ENCODE results near the gene PCSK6. TPM values are rescaled to one million over a fixed set of nuclear protein-coding genes. Genes with fewer than 3 reads are reported as not detected.
A peak's percentile ranks its signal among the peaks of the same experiment; 100 is the strongest.

PCSK6 gene
- total and polyA plus RNA-seq, 5 experiments from 2014 or later = 0.04 to 6.7 (median 1.3) TPM

- Mint-ChIP-seq H3K27me3 (peaks cover 0 to 12% (median 8%) of the 10 kb centered on the region in 5 donors), H3K36me3 (peaks cover 0 to 3% (median 0%) of the 10 kb centered on the region in 3 donors), H3K9me3 (no peaks in the 10 kb centered on the region), H3K27ac (peak overlapping the region; percentile 87 to 98 (median 96)), H3K4me3 (peak overlapping the region; percentile 79 to 95 (median 86)), H3K4me1 (peaks cover 9 to 16% (median 14%) of the 10 kb centered on the region in 4 donors)
- peak; percentile 99 to 100 for ATAC-seq
- POLR2A ChIA-PET = interaction anchor here (0.9 to 2.4 kb wide), 6 partner anchors 11 to 56 kb away, joined by 3 to 26 read pairs (median 4); partner anchors contain the start of gene SNRPA1
- DNase-seq = peak; percentile 32 to 81 (median 62)
Measured at GRCh38 chr15:101320501-101321052, 168.9 kb downstream of the PCSK6 start.

GRCh38 chr15:101318839-101319238 is 170.7 kb downstream of the PCSK6 start:
- no peaks in the 10 kb centered on the region for H3K9me3 Mint-ChIP-seq
- no peak for ATAC-seq
- H3K4me1 Mint-ChIP-seq = peaks cover 9 to 16% (median 14%) of the 10 kb centered on the region in 4 donors
- POLR2A ChIA-PET = interaction anchor here (0.5 to 2.4 kb wide), 3 partner anchors 13 to 24 kb away, joined by 3 to 26 read pairs (median 6); partner anchors contain the start of gene SNRPA1
- H3K36me3 Mint-ChIP-seq = peaks cover 0 to 3% (median 0%) of the 10 kb centered on the region in 3 donors
- peak overlapping the region in 1 of 10 donors; percentile 34 for H3K27ac Mint-ChIP-seq
- H3K27me3 Mint-ChIP-seq = peaks cover 0 to 11% (median 3%) of the 10 kb centered on the region in 5 donors
- H3K4me3 Mint-ChIP-seq = peak overlapping the region in 1 of 10 donors; percentile 25
- no peak for DNase-seq

GRCh38 chr15:101318147-101318819 is 171.2 kb downstream of the PCSK6 start:
- Mint-ChIP-seq H3K27ac (no peak overlapping the region), H3K9me3 (no peaks in the 10 kb centered on the region), H3K4me1 (peaks cover 9 to 16% (median 14%) of the 10 kb centered on the region in 4 donors), H3K4me3 (no peak overlapping the region), H3K27me3 (peaks cover 0 to 11% (median 0%) of the 10 kb centered on the region in 5 donors), H3K36me3 (peaks cover 0 to 3% (median 0%) of the 10 kb centered on the region in 3 donors)
- no peak for DNase-seq
- no peak for ATAC-seq
- POLR2A ChIA-PET = interaction anchor here (0.6 to 1.5 kb wide), 2 partner anchors 15 to 73 kb away, joined by 3 to 6 read pairs; no protein-coding TSS in a partner anchor

GRCh38 chr15:101317336-101317872 is 172.1 kb downstream of the PCSK6 start:
- H3K27me3 Mint-ChIP-seq = peaks cover 0 to 11% (median 1%) of the 10 kb centered on the region in 5 donors
- H3K4me1 Mint-ChIP-seq = peaks cover 9 to 16% (median 14%) of the 10 kb centered on the region in 4 donors
- ATAC-seq = no peak
- H3K27ac Mint-ChIP-seq = no peak overlapping the region
- POLR2A ChIA-PET = interaction anchor here (1.3 kb wide), 1 partner anchor 59 kb away, joined by 3 read pairs; no protein-coding TSS in a partner anchor
- H3K4me3 Mint-ChIP-seq = no peak overlapping the region
- no peaks in the 10 kb centered on the region for H3K9me3 Mint-ChIP-seq
- no peak for DNase-seq
- peaks cover 0 to 3% (median 0%) of the 10 kb centered on the region in 3 donors for H3K36me3 Mint-ChIP-seq

- ATAC-seq = no peak
- no peaks in the 10 kb centered on the region for H3K36me3 Mint-ChIP-seq
- H3K27ac Mint-ChIP-seq = no peak overlapping the region
- H3K9me3 Mint-ChIP-seq = no peaks in the 10 kb centered on the region
- no peak for DNase-seq
- H3K27me3 Mint-ChIP-seq = peaks cover 0 to 10% (median 9%) of the 10 kb centered on the region in 5 donors
- no peak overlapping the region for H3K4me3 Mint-ChIP-seq
- POLR2A ChIA-PET = interaction anchor here (1.3 kb wide), 1 partner anchor 60 kb away, joined by 3 read pairs; no protein-coding TSS in a partner anchor
- peaks cover 9 to 18% (median 14%) of the 10 kb centered on the region in 4 donors for H3K4me1 Mint-ChIP-seq
Measured at GRCh38 chr15:101316529-101316928, 173.0 kb downstream of the PCSK6 start.

- Mint-ChIP-seq H3K4me3 (no peak overlapping the region), H3K4me1 (peaks cover 6 to 12% (median 8%) of the 10 kb centered on the region in 4 donors), H3K36me3 (no peaks in the 10 kb centered on the region), H3K27me3 (peaks cover 0 to 10% (median 8%) of the 10 kb centered on the region in 5 donors), H3K9me3 (no peaks in the 10 kb centered on the region), H3K27ac (no peak overlapping the region)
- POLR2A ChIA-PET = no interaction called here
- ATAC-seq = no peak
- no peak for DNase-seq
Measured at GRCh38 chr15:101315736-101316135, 173.8 kb downstream of the PCSK6 start.

- Mint-ChIP-seq H3K4me3 (no peak overlapping the region), H3K4me1 (peaks cover 0 to 2% (median under 1%) of the 10 kb centered on the region in 4 donors), H3K9me3 (no peaks in the 10 kb centered on the region), H3K36me3 (no peaks in the 10 kb centered on the region), H3K27ac (peak overlapping the region in 4 of 10 donors; percentile 27 to 41 (median 30)), H3K27me3 (peaks cover 0 to 10% (median 6%) of the 10 kb centered on the region in 5 donors)
- DNase-seq (no peak), ATAC-seq (no peak)
- POLR2A ChIA-PET = no interaction called here
Measured at GRCh38 chr15:101314336-101315125, 175.0 kb downstream of the PCSK6 start.

GRCh38 chr15:101313041-101313761 is 176.3 kb downstream of the PCSK6 start:
- Mint-ChIP-seq H3K9me3 (no peaks in the 10 kb centered on the region), H3K4me1 (peaks cover 0 to 2% (median 0%) of the 10 kb centered on the region in 4 donors), H3K27me3 (peaks cover 0 to 9% (median 3%) of the 10 kb centered on the region in 5 donors), H3K36me3 (no peaks in the 10 kb centered on the region), H3K4me3 (no peak overlapping the region), H3K27ac (no peak overlapping the region)
- DNase-seq (no peak), ATAC-seq (no peak)
- POLR2A ChIA-PET = no interaction called here

GRCh38 chr15:101310508-101310907 is 179.0 kb downstream of the PCSK6 start:
- ATAC-seq = no peak
- POLR2A ChIA-PET = interaction anchor here (0.7 kb wide), 1 partner anchor 67 kb away, joined by 4 read pairs; no protein-coding TSS in a partner anchor
- H3K9me3 Mint-ChIP-seq = no peaks in the 10 kb centered on the region
- peaks cover 0 to 2% (median 0%) of the 10 kb centered on the region in 4 donors for H3K4me1 Mint-ChIP-seq
- H3K4me3 Mint-ChIP-seq = no peak overlapping the region
- no peak for DNase-seq
- H3K27me3 Mint-ChIP-seq = peaks cover 0 to 9% (median 3%) of the 10 kb centered on the region in 5 donors
- no peak overlapping the region for H3K27ac Mint-ChIP-seq
- H3K36me3 Mint-ChIP-seq = no peaks in the 10 kb centered on the region

- ATAC-seq (no peak), DNase-seq (no peak)
- POLR2A ChIA-PET = no interaction called here
- no peaks in the 10 kb centered on the region for H3K36me3 Mint-ChIP-seq
- no peaks in the 10 kb centered on the region for H3K9me3 Mint-ChIP-seq
- H3K4me1 Mint-ChIP-seq = peaks cover 0 to 2% (median 0%) of the 10 kb centered on the region in 4 donors
- no peak overlapping the region for H3K27ac Mint-ChIP-seq
- H3K4me3 Mint-ChIP-seq = no peak overlapping the region
- peaks cover 0 to 9% (median 3%) of the 10 kb centered on the region in 5 donors for H3K27me3 Mint-ChIP-seq
Measured at GRCh38 chr15:101310161-101310480, 179.4 kb downstream of the PCSK6 start.

- DNase-seq = peak in 1 of 10 donors; percentile 12
- H3K27ac Mint-ChIP-seq = no peak overlapping the region
- POLR2A ChIA-PET = no interaction called here
Measured at GRCh38 chr15:101309436-101310160, 179.9 kb downstream of the PCSK6 start.

More at GRCh38 chr15:101309436-101310160, 179.9 kb downstream of the PCSK6 start:
- ATAC-seq = no peak
- no peaks in the 10 kb centered on the region for H3K9me3 Mint-ChIP-seq
- no peak overlapping the region for H3K4me3 Mint-ChIP-seq
- no peaks in the 10 kb centered on the region for H3K36me3 Mint-ChIP-seq
- H3K27me3 Mint-ChIP-seq = peaks cover 0 to 9% (median 3%) of the 10 kb centered on the region in 5 donors
- peaks cover 0 to 2% (median 0%) of the 10 kb centered on the region in 4 donors for H3K4me1 Mint-ChIP-seq

All from naive thymus-derived CD8-positive, alpha-beta T cell (primary cell).